DMS53 treated with DMSO at 0.1 percent for 48 hours (cell line): ENCODE results near the gene CACNA1C.
"Not testable (repeated sequence)": the region's sequence is repeated elsewhere in the genome, so short reads cannot be mapped to it uniquely, and the experiment has no call there.

Experiments used
- DNase-seq: peaks from one replicate; lab custom pipeline; 2025; ENCODE audit not compliant: unreplicated experiment; lab: John Stamatoyannopoulos, UW

CACNA1C gene

GRCh38 chr12:2110127-2110526, 57.3 kb downstream of the CACNA1C start:
- DNase-seq, result no peak

- no peak for DNase-seq
Observed at GRCh38 chr12:2110849-2111566, 58.2 kb downstream of the CACNA1C start.

- no peak for DNase-seq
Observed at GRCh38 chr12:2111826-2112225, 59.0 kb downstream of the CACNA1C start.

- no peak for DNase-seq
Observed at GRCh38 chr12:2112401-2112800, 59.6 kb downstream of the CACNA1C start.

GRCh38 chr12:2113119-2113912, 60.5 kb downstream of the CACNA1C start:
- DNase-seq, result no peak

GRCh38 chr12:2114071-2114470, 61.3 kb downstream of the CACNA1C start:
- DNase-seq, result no peak

GRCh38 chr12:2115101-2115845, 62.5 kb downstream of the CACNA1C start:
- DNase-seq, result no peak

GRCh38 chr12:2117541-2117940, 64.8 kb downstream of the CACNA1C start:
- no peak for DNase-seq

GRCh38 chr12:2118061-2118460, 65.3 kb downstream of the CACNA1C start:
- DNase-seq, result no peak

- no peak for DNase-seq
Observed at GRCh38 chr12:2118481-2119255, 65.9 kb downstream of the CACNA1C start.

- no peak for DNase-seq
Observed at GRCh38 chr12:2119266-2119665, 66.5 kb downstream of the CACNA1C start.

GRCh38 chr12:2120982-2121758, 68.4 kb downstream of the CACNA1C start:
- no peak for DNase-seq

- no peak for DNase-seq
Observed at GRCh38 chr12:2124466-2125023, 71.8 kb downstream of the CACNA1C start.

- no peak for DNase-seq
Observed at GRCh38 chr12:2125651-2126522, 73.1 kb downstream of the CACNA1C start.

GRCh38 chr12:2126676-2127406, 74.1 kb downstream of the CACNA1C start:
- no peak for DNase-seq

GRCh38 chr12:2129076-2129475, 76.3 kb downstream of the CACNA1C start:
- DNase-seq, result no peak

GRCh38 chr12:2135661-2136418, 83.1 kb downstream of the CACNA1C start:
- not testable (repeated sequence) for DNase-seq

- DNase-seq, result no peak
Observed at GRCh38 chr12:2136901-2137300, 84.1 kb downstream of the CACNA1C start.
